D721Med (cell line): ENCODE measurements around the gene ZNF76.
"Not testable (repeated sequence)": the region's sequence is repeated elsewhere in the genome, so short reads cannot be mapped to it uniquely, and the experiment has no call there.

Experiments used
- DNase-seq: peaks from one replicate; pipeline ENCODE4 v3.0.0; 2011; ENCODE audit warnings: low spot score; ENCODE audit not compliant: insufficient read length
- FAIRE-seq: peaks from 2 replicates; lab custom pipeline; 2011; peaks lifted over from hg19 to GRCh38; lab: Jason Lieb, UNC
- CTCF ChIP-seq: IDR thresholded peaks from 2 replicates; pipeline ENCODE4 v1.5.1; 2012; ENCODE audit warnings: mild to moderate bottlenecking, control low read depth; ENCODE audit not compliant: insufficient read depth; ENCODE audit errors: missing control alignments

Gene ZNF76

GRCh38 chr6:35330541-35331119 is 71.1 kb downstream of the ZNF76 start:
- FAIRE-seq (no peak), DNase-seq (no peak)
- TF ChIP-seq CTCF: no peak

GRCh38 chr6:35332074-35332887 is 72.7 kb downstream of the ZNF76 start:
- FAIRE-seq, DNase-seq: not testable (repeated sequence)

GRCh38 chr6:35341557-35341956 is 82.0 kb downstream of the ZNF76 start:
- DNase-seq (no peak), FAIRE-seq (no peak)
- TF ChIP-seq CTCF: no peak

- peak; percentile 98 for TF ChIP-seq CTCF
- peak; percentile 95 for DNase-seq
- no peak for FAIRE-seq
These were observed 82.9 kb downstream of the ZNF76 start, which contains the start of gene PPARD for GRCh38 chr6:35342258-35343091. Gene PPARD, plus strand, starts transcription at chr6:35342558. Its CDS starts 68,530 bp downstream, at chr6:35411088.

GRCh38 chr6:35343092-35343834 is 83.7 kb downstream of the ZNF76 start:
- TF ChIP-seq CTCF: no peak
- DNase-seq: no peak
- FAIRE-seq: no peak

GRCh38 chr6:35343835-35344550 is 84.5 kb downstream of the ZNF76 start:
- no peak for DNase-seq
- no peak for TF ChIP-seq CTCF
- no peak for FAIRE-seq
